ENCODE data around the gene LBHD2.

The LBHD2 gene

GRCh38 chr14:103105580-103106150, 21.7 kb downstream of the LBHD2 start:
- H3K4me3 ChIP-seq (ENCODE audit: low read depth, low read length): no peak overlapping the region
- peak; percentile 19 for TF ChIP-seq CTCF (IDR thresholded peaks at IDR 0.05; ENCODE audit: insufficient read depth, low read depth, low read length, missing control alignments)
- peak; percentile 63 for DNase-seq (ENCODE audit: low read depth)

- no peak for TF ChIP-seq CTCF (IDR thresholded peaks at IDR 0.05; ENCODE audit: insufficient read depth, low read depth, low read length, missing control alignments)
- DNase-seq (ENCODE audit: low read depth): no peak
- H3K4me3 ChIP-seq (ENCODE audit: low read depth, low read length): no peak overlapping the region
Observed at GRCh38 chr14:103107455-103107854, 23.4 kb downstream of the LBHD2 start.

GRCh38 chr14:103107941-103108748, 24.1 kb downstream of the LBHD2 start:
- DNase-seq (ENCODE audit: low read depth): no peak
- H3K4me3 ChIP-seq (ENCODE audit: low read depth, low read length): no peak overlapping the region
- TF ChIP-seq CTCF (IDR thresholded peaks at IDR 0.05; ENCODE audit: insufficient read depth, low read depth, low read length, missing control alignments): no peak

GRCh38 chr14:103108749-103109207, 24.8 kb downstream of the LBHD2 start:
- peak; percentile 81 for DNase-seq (ENCODE audit: low read depth)
- H3K4me3 ChIP-seq (ENCODE audit: low read depth, low read length): no peak overlapping the region
- TF ChIP-seq CTCF (IDR thresholded peaks at IDR 0.05; ENCODE audit: insufficient read depth, low read depth, low read length, missing control alignments): no peak

- H3K4me3 ChIP-seq (ENCODE audit: low read depth, low read length): no peak overlapping the region
- no peak for DNase-seq (ENCODE audit: low read depth)
- no peak for TF ChIP-seq CTCF (IDR thresholded peaks at IDR 0.05; ENCODE audit: insufficient read depth, low read depth, low read length, missing control alignments)
Observed at GRCh38 chr14:103109535-103110441, 25.8 kb downstream of the LBHD2 start.

GRCh38 chr14:103110681-103111231, 26.7 kb downstream of the LBHD2 start:
- no peak for DNase-seq (ENCODE audit: low read depth)
- no peak for TF ChIP-seq CTCF (IDR thresholded peaks at IDR 0.05; ENCODE audit: insufficient read depth, low read depth, low read length, missing control alignments)
- no peak overlapping the region for H3K4me3 ChIP-seq (ENCODE audit: low read depth, low read length)

Data from GM12865 (cell line).